ENCODE measurements around the gene TMED9. TPM values are rescaled to one million over a fixed set of nuclear protein-coding genes. Genes with fewer than 3 reads are reported as not detected.

TMED9 gene
- total RNA-seq, 1 donor from 2014 or later, result 133 TPM

Other genes starting within 250 kb of the TMED9 start
- gene LMAN2, start 240.5 kb upstream of the TMED9 start, total RNA-seq, result 289 and 376 TPM in 2 replicates
- gene RGS14, start 234.3 kb upstream of the TMED9 start, total RNA-seq, result 2.8 and 4.4 TPM in 2 replicates
- gene SLC34A1, start 207.8 kb upstream of the TMED9 start, total RNA-seq, result not detected in 2 replicates
- not detected in 2 replicates for gene PFN3, start 191.5 kb upstream of the TMED9 start, total RNA-seq
- 0.40 and 0.44 TPM in 2 replicates for gene F12, start 182.6 kb upstream of the TMED9 start, total RNA-seq
- 11.3 and 14.7 TPM in 2 replicates for gene GRK6, start 165.5 kb upstream of the TMED9 start, total RNA-seq
- 1.2 and 2.2 TPM in 2 replicates for gene PRR7, start 145.4 kb upstream of the TMED9 start, total RNA-seq
- gene DBN1, start 118.6 kb upstream of the TMED9 start, total RNA-seq, result 88.9 and 112 TPM in 2 replicates
- 24.4 and 30.1 TPM in 2 replicates for gene PDLIM7, start 94.6 kb upstream of the TMED9 start, total RNA-seq
- gene DOK3, start 82.4 kb upstream of the TMED9 start, total RNA-seq, result 0.79 and 2.0 TPM in 2 replicates
- gene DDX41, start 75.2 kb upstream of the TMED9 start, total RNA-seq, result 62.1 and 64.5 TPM in 2 replicates
- 7.8 and 16.3 TPM in 2 replicates for gene FAM193B, start 37.6 kb upstream of the TMED9 start, total RNA-seq
- gene B4GALT7, start 7.9 kb downstream of the TMED9 start, total RNA-seq, result 19.8 and 24.2 TPM in 2 replicates
- not detected in 2 replicates for gene FAM153A, start 190.7 kb downstream of the TMED9 start, total RNA-seq